ENCODE data around the gene CORO2B.
"Not testable (repeated sequence)": the region's sequence is repeated elsewhere in the genome, so short reads cannot be mapped to it uniquely, and the experiment has no call there.

The CORO2B gene

GRCh38 chr15:68593341-68593740, 14.5 kb downstream of the CORO2B start:
- DNase-seq = no peak

- DNase-seq = no peak
These were observed 15.2 kb downstream of the CORO2B start for GRCh38 chr15:68593828-68594532.

- DNase-seq = no peak
These were observed 15.9 kb downstream of the CORO2B start for GRCh38 chr15:68594533-68595259.

GRCh38 chr15:68595260-68595564, 16.4 kb downstream of the CORO2B start:
- no peak for DNase-seq

- DNase-seq = no peak
These were observed 17.0 kb downstream of the CORO2B start for GRCh38 chr15:68595761-68596160.

GRCh38 chr15:68596691-68597090, 17.9 kb downstream of the CORO2B start:
- DNase-seq = no peak

GRCh38 chr15:68597581-68597980, 18.8 kb downstream of the CORO2B start:
- no peak for DNase-seq

GRCh38 chr15:68598171-68599152, 19.7 kb downstream of the CORO2B start:
- no peak for DNase-seq

- no peak for DNase-seq
These were observed 20.4 kb downstream of the CORO2B start for GRCh38 chr15:68599153-68599545.

- DNase-seq = no peak
These were observed 20.8 kb downstream of the CORO2B start for GRCh38 chr15:68599560-68600071.

- no peak for DNase-seq
These were observed 22.7 kb downstream of the CORO2B start for GRCh38 chr15:68601206-68602197.

- DNase-seq = no peak
These were observed 23.8 kb downstream of the CORO2B start for GRCh38 chr15:68602459-68603215.

GRCh38 chr15:68603216-68603595, 24.4 kb downstream of the CORO2B start:
- no peak for DNase-seq

GRCh38 chr15:68603951-68604350, 25.2 kb downstream of the CORO2B start:
- DNase-seq = no peak

- not testable (repeated sequence) for DNase-seq
These were observed 26.2 kb downstream of the CORO2B start for GRCh38 chr15:68604840-68605478.

GRCh38 chr15:68606375-68606774, 27.6 kb downstream of the CORO2B start:
- no peak for DNase-seq

- DNase-seq = no peak
These were observed 29.5 kb downstream of the CORO2B start for GRCh38 chr15:68608206-68608843.

- DNase-seq = no peak
These were observed 30.0 kb downstream of the CORO2B start for GRCh38 chr15:68608844-68609232.

- DNase-seq = no peak
These were observed 30.8 kb downstream of the CORO2B start for GRCh38 chr15:68609629-68610028.

- no peak for DNase-seq
These were observed 32.0 kb downstream of the CORO2B start for GRCh38 chr15:68610825-68611224.

Data from NCI-H2107 (cell line).